ENCODE results near the gene SEMA5B.

- TF ChIP-seq, protein P1, sequence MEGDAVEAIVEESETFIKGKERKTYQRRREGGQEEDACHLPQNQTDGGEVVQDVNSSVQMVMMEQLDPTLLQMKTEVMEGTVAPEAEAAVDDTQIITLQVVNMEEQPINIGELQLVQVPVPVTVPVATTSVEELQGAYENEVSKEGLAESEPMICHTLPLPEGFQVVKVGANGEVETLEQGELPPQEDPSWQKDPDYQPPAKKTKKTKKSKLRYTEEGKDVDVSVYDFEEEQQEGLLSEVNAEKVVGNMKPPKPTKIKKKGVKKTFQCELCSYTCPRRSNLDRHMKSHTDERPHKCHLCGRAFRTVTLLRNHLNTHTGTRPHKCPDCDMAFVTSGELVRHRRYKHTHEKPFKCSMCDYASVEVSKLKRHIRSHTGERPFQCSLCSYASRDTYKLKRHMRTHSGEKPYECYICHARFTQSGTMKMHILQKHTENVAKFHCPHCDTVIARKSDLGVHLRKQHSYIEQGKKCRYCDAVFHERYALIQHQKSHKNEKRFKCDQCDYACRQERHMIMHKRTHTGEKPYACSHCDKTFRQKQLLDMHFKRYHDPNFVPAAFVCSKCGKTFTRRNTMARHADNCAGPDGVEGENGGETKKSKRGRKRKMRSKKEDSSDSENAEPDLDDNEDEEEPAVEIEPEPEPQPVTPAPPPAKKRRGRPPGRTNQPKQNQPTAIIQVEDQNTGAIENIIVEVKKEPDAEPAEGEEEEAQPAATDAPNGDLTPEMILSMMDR (conservative IDR thresholded peaks at IDR 0.05; ENCODE audit: low read depth, low read length) = no peak
- no peak for TF ChIP-seq EZH2phosphoT487 (IDR thresholded peaks at IDR 0.05; ENCODE audit: borderline replicate concordance, low read length)
- TF ChIP-seq EZH2 (IDR thresholded peaks at IDR 0.05; ENCODE audit: low read length, unreplicated experiment) = no peak
Observed at GRCh38 chr3:122979211-122979610, 48.4 kb downstream of the SEMA5B start.

Data from PC-3 (cell line).